Stomach (tissue), 9 donors: ENCODE data around the gene FAM124B. TPM values are rescaled to one million over a fixed set of nuclear protein-coding genes. Genes with fewer than 3 reads are reported as not detected.

Source experiments
- DNase-seq, 2 donors: peaks; one replicate each; pipeline versions ENCODE4 v3.0.0 to v3.0.0-alpha.2; 2013 to 2019
- H3K27ac ChIP-seq, 5 donors: fragments of 200-600 bp in 4 of 5; sonication (generic) in 4 of 5; one replicate each; pipeline ENCODE4 v1.5.1; 2013 to 2019; ENCODE audit warnings: mild to moderate bottlenecking in 1 of 5, moderate library complexity in 1 of 5
- H3K27me3 ChIP-seq, 3 donors: fragments of 200-600 bp; sonication (generic); one replicate each; pipeline ENCODE4 v1.5.1; 2017 to 2019; ENCODE audit warnings: mixed run types in 1 of 3
- H3K36me3 ChIP-seq, 4 donors: fragments of 200-600 bp; sonication (generic); 1 replicate in 3 of 4; 2 replicates in 1 of 4; pipeline ENCODE4 v1.5.1; 2016 to 2019
- H3K4me1 ChIP-seq, 4 donors: fragments of 200-600 bp; sonication (generic); one replicate each; pipeline ENCODE4 v1.5.1; 2016 to 2019
- H3K4me3 ChIP-seq, 4 donors: fragments of 200-600 bp; sonication (generic) in 3 of 4; one replicate each; pipeline ENCODE4 v1.5.1; 2016 to 2019; ENCODE audit warnings: mild to moderate bottlenecking in 1 of 4
- H3K9me3 ChIP-seq, 4 donors: fragments of 200-600 bp; sonication (generic); one replicate each; pipeline ENCODE4 v1.5.1; 2016 to 2019
- CTCF ChIP-seq, 7 experiments: fragments of 450-650 bp in 4 of 7; fragments of 200-600 bp in 3 of 7; sonication (generic) in 3 of 7; IDR thresholded peaks; one replicate each; pipeline ENCODE4 v1.5.1; 2016 to 2019; ENCODE audit warnings: antibody characterized with exemption in 7 of 7, control low read depth in 2 of 7, mild to moderate bottlenecking in 1 of 7
- EP300 ChIP-seq: sonication (generic); formaldehyde crosslinking; IDR thresholded peaks from one replicate; pipeline ENCODE4 v1.6.1; 2017; ENCODE audit warnings: antibody characterized with exemption
- POLR2A ChIP-seq, 4 donors: fragments of 450-650 bp; IDR thresholded peaks; one replicate each; pipeline ENCODE4 v1.6.1; 2016; ENCODE audit warnings: antibody characterized with exemption in 4 of 4, control low read depth in 2 of 4, mild to moderate bottlenecking in 1 of 4, moderate library complexity in 1 of 4
- POLR2AphosphoS5 ChIP-seq, 3 donors: sonication (generic); formaldehyde crosslinking; IDR thresholded peaks; one replicate each; pipeline ENCODE4 v1.6.1; 2016; ENCODE audit warnings: antibody characterized with exemption in 3 of 3
- WGBS, 5 donors: extraction: QIAGEN DNeasy Blood & Tissue Kit in 3 of 5; methylation state at CpG; one replicate each; pipeline versions ENCODE4 v1.1.5 to v1.1.7; 2013 to 2018; 5-methylcytosine and 5-hydroxymethylcytosine counted together
- intact Hi-C: fragments of 100-400 bp; cut with DNase I; formaldehyde crosslinking; loops from one replicate; pipeline ENCODE4 v1.15.1; 2023; ENCODE audit warnings: low total_unique reads
- polyA plus RNA-seq, 3 donors: library from polyadenylated mRNA; stranded (reverse); fragments of 200-250 nt; gene quantifications; one replicate each; pipeline ENCODE4 v1.2.3, GENCODE V29; 2013
- total RNA-seq, 5 donors: library from RNA; depleted of rRNA; stranded (reverse); fragments of >200 nt; gene quantifications; one replicate each; pipeline versions ENCODE4 v1.1.0 to v1.2.3, GENCODE V29; 2014 to 2016
- donor health status: healthy with polysubstance abuse.
- donor health status: Bipolar disorder and iron deficiency.
- donor health status: healthy.

FAM124B gene
- total and polyA plus RNA-seq, 8 donors: 0.25 to 6.4 (median 0.82) TPM; not detected in 2

- no peaks in the 10 kb centered on the region for H3K36me3 ChIP-seq
- H3K9me3 ChIP-seq: peaks cover 0 to 8% (median 0%) of the 10 kb centered on the region in 4 donors
- H3K4me3 ChIP-seq: no peak overlapping the region
- no peak overlapping the region for H3K27ac ChIP-seq
- 76 to 83% (median 78%) methylated on average over 4 of the region's 4 CpGs for WGBS, 5 donors
- TF ChIP-seq POLR2AphosphoS5 (IDR thresholded peaks at IDR 0.05): no peak
- no peak for TF ChIP-seq POLR2A (IDR thresholded peaks at IDR 0.05)
- TF ChIP-seq EP300: no peak
- no peaks in the 10 kb centered on the region for H3K4me1 ChIP-seq
- no peak for DNase-seq
- intact Hi-C loops: no loop called here
- H3K27me3 ChIP-seq: no peaks in the 10 kb centered on the region
Observed at GRCh38 chr2:224347176-224348051, 54.5 kb downstream of the FAM124B start.

GRCh38 chr2:224345492-224345891 is 56.4 kb downstream of the FAM124B start:
- no peaks in the 10 kb centered on the region for H3K36me3 ChIP-seq
- no peak overlapping the region for H3K27ac ChIP-seq
- no peaks in the 10 kb centered on the region for H3K27me3 ChIP-seq
- 44 to 97% (median 95%) methylated on average over 1 to 2 of the region's 2 CpGs for WGBS, 5 donors
- DNase-seq: no peak
- H3K4me3 ChIP-seq: no peak overlapping the region
- H3K9me3 ChIP-seq: peaks cover 0 to 8% (median 0%) of the 10 kb centered on the region in 4 donors
- intact Hi-C loops: no loop called here
- TF ChIP-seq EP300 (no peak), CTCF (IDR thresholded peaks at IDR 0.05) (no peak), POLR2AphosphoS5 (IDR thresholded peaks at IDR 0.05) (no peak), POLR2A (IDR thresholded peaks at IDR 0.05) (no peak)
- H3K4me1 ChIP-seq: no peaks in the 10 kb centered on the region

GRCh38 chr2:224343226-224343625 is 58.7 kb downstream of the FAM124B start:
- no peaks in the 10 kb centered on the region for H3K36me3 ChIP-seq
- no peak for TF ChIP-seq POLR2A (IDR thresholded peaks at IDR 0.05)
- no peak for TF ChIP-seq POLR2AphosphoS5 (IDR thresholded peaks at IDR 0.05)
- no peak for TF ChIP-seq EP300
- no peak for TF ChIP-seq CTCF (IDR thresholded peaks at IDR 0.05)
- H3K4me3 ChIP-seq: no peak overlapping the region

GRCh38 chr2:224335991-224336390 is 65.9 kb downstream of the FAM124B start:
- no peaks in the 10 kb centered on the region for H3K4me1 ChIP-seq
- H3K27me3 ChIP-seq: no peaks in the 10 kb centered on the region
- no peaks in the 10 kb centered on the region for H3K9me3 ChIP-seq
- no peaks in the 10 kb centered on the region for H3K36me3 ChIP-seq
- no peak for DNase-seq
- intact Hi-C loops: no loop called here
- H3K4me3 ChIP-seq: no peak overlapping the region
- no peak overlapping the region for H3K27ac ChIP-seq
- TF ChIP-seq CTCF (IDR thresholded peaks at IDR 0.05) (no peak), EP300 (no peak), POLR2A (IDR thresholded peaks at IDR 0.05) (no peak), POLR2AphosphoS5 (IDR thresholded peaks at IDR 0.05) (no peak)
- WGBS, 5 donors: 38 to 71% (median 56%) methylated on average over 1 of the region's 1 CpG

More at GRCh38 chr2:224343226-224343625, 58.7 kb downstream of the FAM124B start:
- no peaks in the 10 kb centered on the region for H3K27me3 ChIP-seq
- H3K9me3 ChIP-seq: peaks cover 0 to 8% (median 0%) of the 10 kb centered on the region in 4 donors
- DNase-seq: no peak
- H3K4me1 ChIP-seq: no peaks in the 10 kb centered on the region
- 54 to 73% (median 64%) methylated on average over 4 of the region's 4 CpGs for WGBS, 5 donors
- intact Hi-C loops: no loop called here
- no peak overlapping the region for H3K27ac ChIP-seq

GRCh38 chr2:224334726-224335125 is 67.2 kb downstream of the FAM124B start:
- WGBS, 5 donors: 56 to 90% (median 76%) methylated on average over 2 of the region's 2 CpGs
- no peaks in the 10 kb centered on the region for H3K4me1 ChIP-seq
- H3K27ac ChIP-seq: no peak overlapping the region
- intact Hi-C loops: no loop called here
- DNase-seq: no peak
- no peak overlapping the region for H3K4me3 ChIP-seq
- TF ChIP-seq POLR2AphosphoS5 (IDR thresholded peaks at IDR 0.05): no peak
- TF ChIP-seq CTCF (IDR thresholded peaks at IDR 0.05): no peak
- no peak for TF ChIP-seq POLR2A (IDR thresholded peaks at IDR 0.05)
- no peak for TF ChIP-seq EP300
- no peaks in the 10 kb centered on the region for H3K27me3 ChIP-seq
- no peaks in the 10 kb centered on the region for H3K36me3 ChIP-seq
- H3K9me3 ChIP-seq: no peaks in the 10 kb centered on the region
